ENCODE data around the gene PIGZ. TPM values are rescaled to one million over a fixed set of nuclear protein-coding genes. Genes with fewer than 3 reads are reported as not detected.

PIGZ gene
- total and polyA plus RNA-seq, 3 experiments from 2014 or later = 0.31 to 0.49 TPM; not detected in 1

- peaks cover 0 to 7% (median 4%) of the 10 kb centered on the region in 3 donors for H3K4me1 Mint-ChIP-seq
- ChIA-PET CTCF (no interaction called here), POLR2A (no interaction called here)
- Histone ChIP-seq H3K4me3 (ENCODE audit: low read length) (no peak overlapping the region), H3K27ac (ENCODE audit: low read depth, low read length) (no peak overlapping the region), H3K36me3 (ENCODE audit: insufficient read depth, low read length) (no peaks in the 10 kb centered on the region), H3K9me3 (ENCODE audit: low read length) (no peaks in the 10 kb centered on the region), H3K4me1 (ENCODE audit: insufficient read depth, low read length) (no peaks in the 10 kb centered on the region), H3K27me3 (ENCODE audit: insufficient read depth, low read length, poor library complexity, severe bottlenecking) (no peaks in the 10 kb centered on the region)
- H3K4me3 Mint-ChIP-seq = no peak overlapping the region
- H3K27ac Mint-ChIP-seq = no peak overlapping the region
- DNase-seq = no peak
- H3K27me3 Mint-ChIP-seq = peaks cover 4 to 8% of the 10 kb centered on the region in 2 donors
- H3K36me3 Mint-ChIP-seq = no peaks in the 10 kb centered on the region
- no peaks in the 10 kb centered on the region for H3K9me3 Mint-ChIP-seq
Measured at GRCh38 chr3:196962930-196963630, 5.6 kb downstream of the PIGZ start.

DNA sequence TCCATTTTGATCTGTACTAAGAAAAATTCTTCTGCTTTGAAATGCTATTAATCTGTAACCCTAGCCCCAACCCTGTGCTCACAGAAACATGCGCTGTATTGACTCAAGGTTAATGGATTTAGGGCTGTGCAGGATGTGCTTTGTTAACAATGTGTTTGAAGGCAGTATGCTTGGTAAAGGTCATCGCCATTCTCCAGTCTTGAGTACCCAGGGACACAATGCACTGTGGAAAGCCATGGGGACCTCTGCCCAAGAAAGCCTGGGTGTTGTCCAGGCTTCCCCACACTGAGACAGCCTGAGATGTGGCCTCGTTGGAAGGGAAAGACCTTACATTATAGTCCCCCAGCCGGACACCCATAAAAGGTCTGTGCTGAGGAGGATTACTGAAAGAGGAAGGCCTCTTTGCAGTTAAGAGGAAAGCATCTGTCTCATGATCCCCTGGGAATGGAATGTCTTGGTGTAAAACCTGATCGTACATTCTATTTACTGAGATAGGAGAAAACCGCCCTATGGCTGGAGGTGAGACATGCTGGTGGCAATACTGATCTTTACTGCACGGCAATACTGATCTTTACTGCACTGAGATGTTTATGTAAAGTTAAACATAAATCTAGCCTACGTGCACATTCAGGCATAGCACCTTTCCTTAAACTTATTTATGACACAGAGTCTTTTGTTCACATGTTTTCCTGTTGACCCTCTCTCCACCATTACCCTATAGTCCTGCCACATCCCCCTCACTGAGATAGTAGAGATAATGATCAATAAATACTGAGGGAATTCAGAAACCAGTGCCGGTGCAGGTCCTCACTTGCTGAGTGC is 6.3 kb downstream of the PIGZ start:
- H3K4me1 ChIP-seq (ENCODE audit: insufficient read depth, low read length) = no peaks in the 10 kb centered on the region
- no peak overlapping the region for H3K4me3 ChIP-seq (ENCODE audit: low read length)
- no peaks in the 10 kb centered on the region for H3K9me3 Mint-ChIP-seq
- H3K27me3 Mint-ChIP-seq = peaks cover 4 to 7% of the 10 kb centered on the region in 2 donors
- H3K27ac Mint-ChIP-seq = no peak overlapping the region
- H3K36me3 Mint-ChIP-seq = no peaks in the 10 kb centered on the region
- no peaks in the 10 kb centered on the region for H3K36me3 ChIP-seq (ENCODE audit: insufficient read depth, low read length)
- H3K9me3 ChIP-seq (ENCODE audit: low read length) = no peaks in the 10 kb centered on the region
- H3K27ac ChIP-seq (ENCODE audit: low read depth, low read length) = no peak overlapping the region
- no peaks in the 10 kb centered on the region for H3K27me3 ChIP-seq (ENCODE audit: insufficient read depth, low read length, poor library complexity, severe bottlenecking)
- no peak for DNase-seq
- POLR2A ChIA-PET = no interaction called here
- H3K4me3 Mint-ChIP-seq = no peak overlapping the region
- CTCF ChIA-PET = no interaction called here
- H3K4me1 Mint-ChIP-seq = no peaks in the 10 kb centered on the region

DNA sequence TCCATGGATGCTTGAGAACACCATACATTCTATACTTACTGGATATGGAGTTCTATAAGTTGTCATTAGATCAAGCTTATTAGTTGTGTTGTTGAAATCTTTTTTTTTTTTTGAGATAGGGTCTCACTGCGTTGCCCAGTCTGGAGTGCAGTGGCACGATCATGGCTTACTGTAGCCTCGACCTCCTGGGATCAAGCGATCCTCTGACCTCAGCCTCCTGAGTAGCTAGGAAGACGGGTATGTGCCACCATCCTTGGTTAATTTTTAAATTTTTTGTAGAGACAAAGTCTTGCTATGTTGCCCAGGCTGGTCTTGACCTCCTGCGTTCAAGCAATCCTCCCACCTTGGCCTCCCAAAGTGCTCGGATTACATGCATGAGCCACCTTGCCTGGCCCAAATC is 13.8 kb downstream of the PIGZ start:
- peaks cover 2 to 11% of the 10 kb centered on the region in 2 donors for H3K27me3 Mint-ChIP-seq
- CTCF ChIA-PET = no interaction called here
- POLR2A ChIA-PET = interaction anchor here (0.8 kb wide), 1 partner anchor 12 kb away, joined by 3 read pairs; a partner anchor contains a TSS

GRCh38 chr3:196951371-196951770 is 17.3 kb downstream of the PIGZ start:
- H3K36me3 ChIP-seq (ENCODE audit: insufficient read depth, low read length) = no peaks in the 10 kb centered on the region
- no peaks in the 10 kb centered on the region for H3K27me3 ChIP-seq (ENCODE audit: insufficient read depth, low read length, poor library complexity, severe bottlenecking)
- Mint-ChIP-seq H3K36me3 (peaks cover 0 to 4% (median 0%) of the 10 kb centered on the region in 3 donors), H3K27ac (peak overlapping the region in 1 of 8 donors; percentile 54), H3K4me1 (no peaks in the 10 kb centered on the region), H3K27me3 (peaks cover 0 to 4% of the 10 kb centered on the region in 2 donors), H3K4me3 (no peak overlapping the region), H3K9me3 (no peaks in the 10 kb centered on the region)
- no peaks in the 10 kb centered on the region for H3K9me3 ChIP-seq (ENCODE audit: low read length)
- DNase-seq = no peak
- CTCF ChIA-PET = interaction anchor here (1.1 kb wide), 1 partner anchor 9 kb away, joined by 3 read pairs; a partner anchor contains a TSS
- POLR2A ChIA-PET = no interaction called here
- no peak overlapping the region for H3K4me3 ChIP-seq (ENCODE audit: low read length)
- H3K4me1 ChIP-seq (ENCODE audit: insufficient read depth, low read length) = no peaks in the 10 kb centered on the region
- H3K27ac ChIP-seq (ENCODE audit: low read depth, low read length) = no peak overlapping the region

More for the DNA sequence above, 13.8 kb downstream of the PIGZ start:
- Histone ChIP-seq H3K27me3 (ENCODE audit: insufficient read depth, low read length, poor library complexity, severe bottlenecking) (no peaks in the 10 kb centered on the region), H3K4me1 (ENCODE audit: insufficient read depth, low read length) (no peaks in the 10 kb centered on the region), H3K9me3 (ENCODE audit: low read length) (no peaks in the 10 kb centered on the region), H3K27ac (ENCODE audit: low read depth, low read length) (no peak overlapping the region), H3K4me3 (ENCODE audit: low read length) (no peak overlapping the region), H3K36me3 (ENCODE audit: insufficient read depth, low read length) (no peaks in the 10 kb centered on the region)
- no peaks in the 10 kb centered on the region for H3K36me3 Mint-ChIP-seq
- H3K4me1 Mint-ChIP-seq = no peaks in the 10 kb centered on the region
- DNase-seq = no peak
- H3K4me3 Mint-ChIP-seq = no peak overlapping the region
- H3K9me3 Mint-ChIP-seq = no peaks in the 10 kb centered on the region
- H3K27ac Mint-ChIP-seq = no peak overlapping the region

GRCh38 chr3:196949750-196950149 is 18.9 kb downstream of the PIGZ start:
- CTCF ChIA-PET = no interaction called here
- H3K4me3 Mint-ChIP-seq = peak overlapping the region in 1 of 7 donors; percentile 29

GRCh38 chr3:196949285-196949619 is 19.4 kb downstream of the PIGZ start:
- Histone ChIP-seq H3K4me3 (ENCODE audit: low read length) (no peak overlapping the region), H3K27me3 (ENCODE audit: insufficient read depth, low read length, poor library complexity, severe bottlenecking) (no peaks in the 10 kb centered on the region), H3K27ac (ENCODE audit: low read depth, low read length) (no peak overlapping the region), H3K4me1 (ENCODE audit: insufficient read depth, low read length) (no peaks in the 10 kb centered on the region), H3K36me3 (ENCODE audit: insufficient read depth, low read length) (no peaks in the 10 kb centered on the region), H3K9me3 (ENCODE audit: low read length) (no peaks in the 10 kb centered on the region)
- Mint-ChIP-seq H3K27ac (no peak overlapping the region), H3K9me3 (no peaks in the 10 kb centered on the region), H3K4me1 (peaks cover 6 to 8% (median 8%) of the 10 kb centered on the region in 3 donors), H3K27me3 (peaks cover 0 to under 1% of the 10 kb centered on the region in 2 donors), H3K4me3 (no peak overlapping the region), H3K36me3 (peaks cover 0 to 11% (median 2%) of the 10 kb centered on the region in 3 donors)
- POLR2A ChIA-PET = interaction anchor here (0.6 kb wide), 1 partner anchor 80 kb away, joined by 3 read pairs; no protein-coding TSS in a partner anchor
- CTCF ChIA-PET = no interaction called here
- DNase-seq = no peak

More at GRCh38 chr3:196949750-196950149, 18.9 kb downstream of the PIGZ start:
- H3K4me1 ChIP-seq (ENCODE audit: insufficient read depth, low read length) = no peaks in the 10 kb centered on the region
- no peak overlapping the region for H3K4me3 ChIP-seq (ENCODE audit: low read length)
- Mint-ChIP-seq H3K36me3 (peaks cover 0 to 7% (median 2%) of the 10 kb centered on the region in 3 donors), H3K27me3 (peaks cover 0 to 4% of the 10 kb centered on the region in 2 donors), H3K9me3 (no peaks in the 10 kb centered on the region), H3K4me1 (peaks cover 2 to 3% (median 3%) of the 10 kb centered on the region in 3 donors), H3K27ac (no peak overlapping the region)
- no peak for DNase-seq
- POLR2A ChIA-PET = interaction anchor here (0.6 kb wide), 1 partner anchor 81 kb away, joined by 3 read pairs; no protein-coding TSS in a partner anchor
- no peaks in the 10 kb centered on the region for H3K36me3 ChIP-seq (ENCODE audit: insufficient read depth, low read length)
- H3K27me3 ChIP-seq (ENCODE audit: insufficient read depth, low read length, poor library complexity, severe bottlenecking) = no peaks in the 10 kb centered on the region
- no peaks in the 10 kb centered on the region for H3K9me3 ChIP-seq (ENCODE audit: low read length)
- H3K27ac ChIP-seq (ENCODE audit: low read depth, low read length) = no peak overlapping the region

GRCh38 chr3:196948442-196949284 is 20.0 kb downstream of the PIGZ start:
- H3K27me3 ChIP-seq (ENCODE audit: insufficient read depth, low read length, poor library complexity, severe bottlenecking) = no peaks in the 10 kb centered on the region
- H3K9me3 ChIP-seq (ENCODE audit: low read length) = no peaks in the 10 kb centered on the region
- H3K4me3 ChIP-seq (ENCODE audit: low read length) = no peak overlapping the region
- peaks cover 0 to 11% (median 2%) of the 10 kb centered on the region in 3 donors for H3K36me3 Mint-ChIP-seq
- H3K36me3 ChIP-seq (ENCODE audit: insufficient read depth, low read length) = no peaks in the 10 kb centered on the region
- peaks cover 2% of the 10 kb centered on the region for H3K4me1 ChIP-seq (ENCODE audit: insufficient read depth, low read length)
- H3K27me3 Mint-ChIP-seq = no peaks in the 10 kb centered on the region
- POLR2A ChIA-PET = no interaction called here
- no peak overlapping the region for H3K27ac Mint-ChIP-seq
- no peak for DNase-seq
- no peaks in the 10 kb centered on the region for H3K9me3 Mint-ChIP-seq
- no peak overlapping the region for H3K4me3 Mint-ChIP-seq
- CTCF ChIA-PET = no interaction called here
- H3K4me1 Mint-ChIP-seq = peaks cover 12 to 14% (median 13%) of the 10 kb centered on the region in 3 donors
- H3K27ac ChIP-seq (ENCODE audit: low read depth, low read length) = no peak overlapping the region

Measured in CD8-positive, alpha-beta memory T cell (primary cell).